Stimulated activated CD8-positive, alpha-beta memory T cell treated with anti-CD3 and anti-CD28 coated beads, Interleukin-15, amount 100 ng/mL, for 1 hour (primary cell): ENCODE data around the gene ADAMTS14.
"Not testable (repeated sequence)": the region's sequence is repeated elsewhere in the genome, so short reads cannot be mapped to it uniquely, and the experiment has no call there.

Experiments used
- DNase-seq: peaks from one replicate; pipeline ENCODE4 v3.0.0-alpha.2; 2020; ENCODE audit warnings: low read depth

Gene ADAMTS14

DNA sequence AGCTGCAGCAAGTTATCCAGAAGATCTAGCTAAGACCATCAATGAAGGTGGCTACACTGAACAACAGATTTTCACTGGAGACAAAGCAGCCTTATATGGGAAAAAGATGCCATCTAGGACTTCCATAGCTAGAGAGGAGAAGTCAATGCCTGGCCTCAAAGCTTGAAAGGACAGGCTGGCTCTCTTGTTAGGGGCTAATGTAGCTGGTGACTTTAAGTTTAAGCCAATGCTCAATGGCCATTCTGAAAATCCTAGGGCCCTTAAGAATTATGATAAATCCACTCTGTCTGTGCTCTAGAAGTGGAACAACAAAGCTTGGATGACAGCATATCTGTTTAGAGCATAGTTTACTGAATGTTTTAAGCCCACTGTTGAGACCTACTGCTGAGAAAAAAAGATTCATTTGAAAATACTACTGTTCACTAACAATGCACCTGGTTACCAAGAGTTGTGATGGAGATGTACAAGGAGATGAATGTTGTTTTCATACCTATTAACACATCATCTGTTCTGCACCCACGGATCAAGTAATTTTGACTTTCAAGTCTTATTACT is 13.6 kb upstream of the ADAMTS14 start:
- no peak for DNase-seq

DNA sequence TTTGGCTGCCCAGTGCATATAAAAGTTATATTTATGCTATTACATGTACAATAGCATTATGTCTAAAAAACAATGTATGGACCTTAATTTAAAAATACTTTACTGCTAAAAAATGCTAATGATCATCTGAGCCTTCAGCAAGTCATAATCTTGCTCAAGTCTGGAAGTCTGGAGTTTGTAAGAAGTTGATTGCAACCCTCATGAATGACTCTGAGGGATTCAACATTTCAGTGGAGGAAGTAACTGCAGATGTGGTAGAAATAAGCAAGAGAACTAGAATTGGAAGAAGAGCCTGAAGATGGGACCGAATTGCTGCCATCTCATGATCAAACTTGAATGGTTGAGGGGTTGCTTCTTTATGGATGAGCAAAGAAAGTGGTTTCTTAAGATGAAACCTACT is 13.0 kb upstream of the ADAMTS14 start:
- DNase-seq, result no peak

DNA sequence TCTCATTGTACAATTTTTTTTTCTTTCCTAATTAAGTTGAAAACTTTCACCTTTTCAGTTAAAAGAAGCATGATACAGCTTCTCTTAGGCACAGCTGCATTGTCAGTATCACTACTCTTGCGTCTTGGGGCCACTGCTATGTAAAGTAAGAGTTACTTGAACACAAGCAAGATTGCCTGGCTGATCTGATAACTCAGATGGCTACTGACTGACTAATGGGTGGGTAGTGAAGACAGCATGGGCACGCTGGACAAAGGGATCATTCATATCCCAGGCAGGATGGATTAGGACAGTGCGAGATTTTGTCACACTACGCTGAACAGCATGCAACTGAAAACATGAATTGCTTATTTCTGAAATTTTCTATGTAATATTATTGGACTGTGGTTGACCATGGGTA is 11.6 kb upstream of the ADAMTS14 start:
- no peak for DNase-seq

DNA sequence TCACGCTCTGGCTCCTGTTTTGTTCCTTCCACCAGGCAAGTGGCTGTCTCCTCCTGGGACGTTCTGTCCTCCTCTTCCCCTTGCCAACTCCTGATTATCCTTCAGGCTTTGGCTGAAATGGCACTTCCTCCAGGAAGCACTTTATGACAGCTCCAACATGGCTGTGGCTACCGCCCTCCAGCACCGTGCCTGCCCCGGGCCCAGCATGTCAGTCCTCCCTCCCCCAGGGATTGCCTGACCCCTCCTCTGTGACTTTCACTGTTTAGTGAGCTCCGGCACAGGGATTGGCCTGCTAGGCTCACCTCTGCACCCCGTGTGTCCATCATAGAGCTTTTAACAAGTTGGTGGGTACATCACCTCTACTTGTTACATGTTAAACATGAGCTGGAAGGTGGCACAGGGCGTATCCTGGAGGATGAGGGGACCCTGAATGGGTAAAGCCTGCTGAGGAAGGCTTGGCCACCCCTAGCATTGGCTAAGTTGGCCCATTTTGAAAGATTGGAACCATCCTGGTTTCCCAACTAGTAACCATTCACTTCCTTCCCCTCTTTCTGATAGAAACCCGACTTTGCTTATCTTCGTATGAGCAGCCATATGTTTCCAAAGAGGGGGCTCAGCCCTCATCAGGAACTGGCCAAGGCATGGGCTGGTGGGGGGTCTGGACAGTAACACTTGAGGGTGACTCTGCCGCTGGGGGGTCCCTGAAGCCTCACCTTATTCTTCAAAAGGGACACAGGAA is 10.5 kb upstream of the ADAMTS14 start:
- no peak for DNase-seq

DNA sequence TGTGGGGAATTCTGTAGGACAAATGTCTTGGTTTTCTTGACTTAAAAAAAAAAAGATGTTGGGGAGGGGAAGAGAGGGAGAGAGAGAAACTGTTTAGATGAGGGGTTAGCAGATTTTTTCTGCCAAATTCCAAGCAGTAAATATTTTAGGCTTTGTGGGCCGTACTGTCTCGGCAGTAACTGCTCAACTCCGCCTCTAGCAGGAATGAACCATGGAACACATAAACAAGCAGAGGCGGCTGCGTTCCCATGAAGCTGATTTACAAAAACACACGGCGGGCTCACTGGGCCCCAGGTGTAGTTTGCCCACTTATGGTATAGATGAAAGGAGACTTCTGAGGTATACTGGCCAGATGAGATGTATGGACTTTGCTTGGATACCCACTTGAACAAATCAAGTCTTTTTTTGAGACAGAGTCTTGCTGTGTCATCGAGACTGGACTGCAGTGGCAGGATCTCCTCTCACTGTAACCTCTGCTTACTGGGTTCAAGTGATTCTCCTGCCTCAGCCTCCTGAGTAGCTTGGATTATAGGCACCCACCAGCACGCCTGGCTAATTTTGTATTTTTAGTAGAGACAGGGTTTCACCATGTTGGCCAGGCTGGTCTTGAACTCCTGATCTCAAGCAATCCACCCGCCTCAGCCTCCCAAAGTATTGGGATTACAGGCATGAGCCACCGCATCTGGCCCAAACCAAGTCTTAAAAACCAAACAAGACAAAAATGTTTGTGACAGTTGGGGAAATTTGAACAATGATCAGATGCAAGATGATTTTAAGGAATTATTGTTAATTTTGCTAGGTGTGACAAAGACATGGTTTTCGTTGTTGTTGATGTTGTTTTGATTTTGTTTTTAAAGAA is 9.7 kb upstream of the ADAMTS14 start:
- DNase-seq, result no peak

DNA sequence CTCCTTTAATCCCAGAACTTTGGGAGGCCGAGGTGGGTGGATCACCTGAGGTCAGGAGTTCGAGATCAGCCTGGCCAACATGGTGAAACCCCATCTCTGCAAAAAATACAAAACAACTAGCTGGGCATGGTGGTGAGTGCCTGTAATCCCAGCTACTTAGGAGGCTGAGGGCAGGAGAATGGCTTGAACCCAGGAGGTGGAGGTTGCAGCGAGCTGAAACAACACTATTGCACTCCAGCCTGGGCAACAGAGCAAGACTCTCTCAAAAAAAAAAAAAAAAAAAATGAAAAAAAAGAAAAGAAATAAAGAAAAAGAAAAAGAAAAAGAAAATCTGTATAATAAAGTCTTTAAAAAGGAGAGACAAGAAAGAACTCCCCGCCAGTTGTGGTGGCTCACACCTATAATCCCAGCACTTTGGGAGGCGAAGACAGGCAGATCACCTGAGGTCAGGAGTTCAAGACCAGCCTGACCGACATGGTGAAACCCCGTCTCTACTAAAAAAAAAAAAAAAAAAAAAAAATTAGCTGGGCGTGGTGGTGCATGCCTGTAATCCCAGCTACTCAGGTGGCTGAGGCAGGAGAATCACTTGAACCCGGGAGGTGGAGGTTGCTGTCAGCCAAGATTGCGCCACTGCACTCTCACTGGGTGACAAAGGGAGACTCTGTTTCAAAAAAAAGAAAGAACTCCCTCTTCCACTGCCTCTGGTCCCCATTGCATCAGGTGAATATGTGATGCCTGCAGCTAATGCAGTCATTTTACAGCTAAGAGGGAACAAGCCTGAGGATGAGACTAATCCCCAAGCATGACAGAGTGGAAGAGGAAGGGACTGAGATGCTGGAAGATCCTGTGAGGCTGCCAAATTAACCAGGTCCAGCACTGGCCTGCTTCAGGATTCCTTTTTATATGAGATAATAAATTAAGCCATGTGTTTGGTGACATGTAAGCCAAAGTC is 8.6 kb upstream of the ADAMTS14 start:
- DNase-seq, result not testable (repeated sequence)

DNA sequence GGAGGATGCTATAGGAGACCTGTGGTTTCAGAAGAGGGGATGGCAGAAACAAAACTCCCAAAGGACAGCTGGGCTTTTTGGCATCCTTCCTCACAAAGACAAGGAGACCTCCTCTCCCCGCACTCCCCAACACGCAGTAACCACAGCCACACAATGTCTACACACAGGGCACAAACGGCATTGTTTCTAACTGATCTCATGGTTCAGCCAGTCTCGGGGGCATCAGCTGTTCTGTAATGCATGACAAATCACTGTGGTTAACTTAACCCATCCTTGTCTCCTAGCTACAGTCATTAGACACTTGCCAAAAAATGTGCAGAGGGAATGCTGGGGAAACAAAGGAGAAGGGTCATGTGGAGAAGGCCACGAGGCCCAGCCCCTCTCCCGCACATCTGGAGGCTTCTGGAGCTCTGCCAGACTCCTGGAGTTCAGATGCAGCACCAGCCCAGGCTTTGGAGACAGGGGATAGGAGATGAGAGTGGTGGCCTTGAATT is 7.6 kb upstream of the ADAMTS14 start:
- no peak for DNase-seq

DNA sequence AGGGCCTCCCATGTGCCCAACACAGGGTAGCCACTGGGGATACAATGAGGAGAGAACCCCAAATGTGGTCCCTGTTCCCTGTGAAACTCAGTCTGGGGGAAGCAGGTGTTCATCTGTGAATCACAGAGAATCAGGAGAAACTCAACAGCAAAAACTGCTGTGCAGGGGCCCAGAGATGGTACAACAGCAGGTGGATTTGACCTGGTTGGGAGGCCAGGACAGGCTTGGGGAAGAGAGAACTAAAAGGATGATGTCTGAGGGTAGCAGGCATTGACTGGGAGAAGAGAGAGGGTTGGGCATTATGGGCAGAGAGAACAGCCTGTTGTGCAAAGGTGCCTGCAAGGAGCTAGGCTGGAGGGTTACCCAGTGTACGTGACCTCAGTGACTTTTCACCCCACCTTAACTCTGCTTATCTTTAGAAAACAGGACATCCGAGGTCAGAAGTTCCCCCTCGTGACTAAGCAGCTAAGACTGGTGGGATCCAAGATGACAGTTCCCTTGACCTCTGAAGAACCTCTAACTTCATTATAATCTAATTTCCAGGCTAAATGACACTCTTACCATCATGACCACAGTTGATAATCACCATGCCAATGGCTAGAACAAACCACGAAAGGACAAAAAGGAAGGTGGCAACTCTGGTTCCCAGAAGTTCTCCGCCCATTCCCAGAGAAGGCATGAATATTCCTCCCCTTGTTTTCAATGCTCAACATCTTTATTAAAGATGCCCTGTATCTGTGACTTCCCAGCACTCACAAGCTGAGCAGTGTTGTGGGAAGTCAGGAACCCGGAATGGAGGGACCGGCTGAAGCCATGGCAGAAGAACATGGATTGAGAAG is 5.1 kb upstream of the ADAMTS14 start:
- DNase-seq, result no peak

DNA sequence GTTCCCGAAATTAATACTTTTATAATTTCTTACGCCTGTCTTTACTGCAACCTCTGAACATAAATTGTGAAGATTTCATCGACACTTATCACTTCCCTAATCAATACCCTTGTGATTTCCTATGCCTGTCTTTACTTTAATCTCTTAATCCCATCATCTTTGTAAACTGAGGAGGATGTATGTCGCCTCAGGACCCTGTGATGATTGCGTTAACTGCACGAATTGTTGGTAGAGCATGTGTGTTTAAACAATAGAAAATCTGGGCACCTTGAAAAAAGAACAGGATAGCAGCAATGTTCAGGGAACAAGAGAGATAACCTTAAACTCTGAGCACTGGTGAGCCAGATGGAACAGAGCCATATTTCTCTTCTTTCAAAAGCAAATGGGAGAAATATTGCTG is 4.5 kb upstream of the ADAMTS14 start:
- not testable (repeated sequence) for DNase-seq

DNA sequence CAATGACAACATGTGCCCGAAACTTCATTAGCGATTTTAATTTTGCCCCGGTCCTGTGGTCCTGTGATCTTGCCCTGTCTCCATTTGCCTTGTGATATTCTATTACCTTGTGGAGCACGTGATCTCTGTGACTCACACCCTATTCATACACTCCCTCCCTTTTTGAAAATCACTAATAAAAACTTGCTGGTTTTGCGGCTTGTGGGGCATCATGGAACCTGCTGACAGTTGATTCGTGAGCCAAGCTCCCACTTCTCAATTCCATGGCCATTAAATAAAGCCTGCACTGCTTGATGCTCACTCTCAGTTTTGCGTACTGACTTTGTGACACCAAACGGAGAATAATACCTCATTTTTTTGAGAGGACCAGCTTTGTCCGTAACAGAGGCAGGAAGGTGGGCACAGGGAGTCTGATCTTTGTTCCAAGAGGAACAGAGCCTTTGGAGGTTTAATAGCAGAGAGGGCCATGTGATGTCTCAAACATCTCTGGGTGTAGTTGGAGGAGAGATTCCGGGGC is 3.8 kb upstream of the ADAMTS14 start:
- DNase-seq, result no peak

DNA sequence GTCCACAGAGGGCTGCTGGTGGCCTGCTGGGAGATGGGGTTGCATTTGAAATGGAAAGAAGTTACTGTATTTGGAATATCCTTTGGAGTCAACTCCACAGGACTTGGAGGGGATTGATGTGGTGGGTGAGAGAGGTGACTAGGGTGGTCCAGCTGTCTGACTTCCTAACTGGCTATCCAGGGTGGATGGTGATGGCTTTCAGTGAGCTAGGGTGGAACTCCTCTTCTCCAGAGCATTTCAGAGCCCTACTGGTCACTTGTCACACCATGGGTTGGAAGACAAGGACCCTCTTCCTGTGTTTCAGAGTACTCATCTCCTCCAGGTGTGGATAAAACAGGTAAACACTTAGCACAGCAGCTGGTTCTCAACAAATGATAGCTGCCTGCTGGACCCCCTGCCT is 3.3 kb upstream of the ADAMTS14 start:
- DNase-seq, result no peak

DNA sequence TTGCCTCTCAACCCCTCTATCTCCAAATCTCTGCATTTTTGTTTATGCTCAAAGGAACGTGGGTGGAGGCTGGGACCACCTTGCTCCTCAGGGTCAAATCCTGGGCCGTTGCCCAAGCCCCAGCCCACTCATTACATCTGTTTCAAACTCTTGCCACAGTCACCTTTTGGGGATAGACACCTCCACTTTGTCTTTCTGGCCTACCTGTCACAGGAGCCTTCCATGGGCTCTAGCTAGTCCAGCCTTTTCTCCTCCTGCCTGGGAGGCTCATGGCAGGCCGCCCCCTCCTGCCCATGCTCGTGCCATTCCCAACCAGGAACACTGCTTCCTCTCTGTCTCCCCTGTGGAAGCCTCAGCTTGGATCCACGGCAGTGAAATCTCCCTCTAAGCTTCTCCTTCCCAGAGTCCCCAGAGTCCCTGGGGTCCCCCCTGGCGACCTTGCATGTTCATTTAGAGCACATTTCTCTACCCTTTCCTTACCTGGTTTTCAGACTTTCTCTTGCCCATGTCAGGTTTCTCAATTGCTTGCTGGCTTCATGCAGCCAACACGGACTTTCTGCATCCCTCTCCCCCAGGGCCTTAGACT is 2.5 kb upstream of the ADAMTS14 start:
- DNase-seq, result no peak

DNA sequence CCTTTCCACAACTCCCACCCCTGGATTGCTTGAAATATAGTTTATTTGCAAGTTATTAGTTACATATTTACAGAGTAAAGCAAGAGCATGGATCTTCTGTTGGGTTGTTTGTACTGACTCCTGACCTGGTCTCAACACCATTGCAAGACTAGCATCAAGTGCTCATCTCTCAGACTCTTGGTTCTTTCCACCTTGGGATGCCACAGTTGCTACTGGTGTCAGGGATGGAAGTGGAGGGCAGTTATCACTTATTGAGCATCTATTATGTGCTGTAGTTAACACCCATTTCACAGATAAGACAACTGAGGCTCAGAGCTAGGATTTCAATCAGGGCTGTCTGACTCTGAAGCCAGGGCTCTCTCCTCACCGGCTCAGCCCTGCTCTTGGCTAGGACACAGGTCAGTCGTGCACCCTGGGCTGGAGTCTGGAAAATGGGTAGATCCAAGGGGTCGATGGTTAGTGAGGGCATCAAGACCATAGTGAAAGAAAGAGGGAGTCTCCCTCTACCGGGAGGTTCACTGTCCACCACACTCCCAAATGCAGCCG is 614 bp upstream of the ADAMTS14 start:
- DNase-seq, result no peak

DNA sequence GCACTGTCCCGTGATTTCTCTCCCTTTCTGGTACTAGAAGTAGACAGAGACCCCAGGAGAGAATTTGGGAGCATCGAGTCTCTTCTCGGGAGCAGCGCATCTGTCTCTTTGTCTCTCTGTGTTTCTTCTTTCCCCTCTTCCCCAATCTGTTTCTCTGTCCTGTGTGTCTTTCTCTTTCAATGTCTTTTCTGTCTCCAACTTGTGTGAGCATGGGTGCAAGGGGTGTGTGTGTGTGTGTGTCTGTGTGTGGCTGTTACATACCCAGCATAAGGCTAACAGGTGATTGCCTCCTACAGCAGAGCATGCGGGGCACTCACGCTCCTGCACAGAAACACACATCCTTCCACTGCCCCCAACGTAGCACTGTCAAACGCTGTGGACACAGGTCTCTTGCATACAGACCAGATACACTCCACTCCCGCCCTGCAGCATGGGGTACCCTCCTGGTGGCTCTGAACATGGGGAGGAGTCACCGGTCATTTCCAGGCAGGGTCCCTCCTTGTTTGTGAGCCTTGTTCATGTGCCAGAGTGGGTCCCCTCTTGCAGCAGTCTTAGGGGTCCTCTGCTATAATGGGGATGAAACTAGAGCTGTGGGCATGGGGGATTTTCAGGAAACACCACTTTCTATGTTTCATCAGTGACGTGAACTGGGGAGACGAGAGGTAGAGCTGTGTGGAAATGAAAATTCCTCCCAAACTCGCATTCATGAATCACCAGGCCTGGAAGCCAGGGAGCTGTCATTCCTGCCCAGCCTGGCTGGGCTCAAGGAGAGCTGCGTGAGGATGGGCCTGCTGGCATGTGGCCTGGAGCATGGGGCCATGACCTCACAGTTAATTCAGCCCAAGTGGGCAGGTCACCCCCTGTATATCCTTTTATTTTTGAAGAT is 980 bp downstream of the ADAMTS14 start:
- DNase-seq, result no peak

DNA sequence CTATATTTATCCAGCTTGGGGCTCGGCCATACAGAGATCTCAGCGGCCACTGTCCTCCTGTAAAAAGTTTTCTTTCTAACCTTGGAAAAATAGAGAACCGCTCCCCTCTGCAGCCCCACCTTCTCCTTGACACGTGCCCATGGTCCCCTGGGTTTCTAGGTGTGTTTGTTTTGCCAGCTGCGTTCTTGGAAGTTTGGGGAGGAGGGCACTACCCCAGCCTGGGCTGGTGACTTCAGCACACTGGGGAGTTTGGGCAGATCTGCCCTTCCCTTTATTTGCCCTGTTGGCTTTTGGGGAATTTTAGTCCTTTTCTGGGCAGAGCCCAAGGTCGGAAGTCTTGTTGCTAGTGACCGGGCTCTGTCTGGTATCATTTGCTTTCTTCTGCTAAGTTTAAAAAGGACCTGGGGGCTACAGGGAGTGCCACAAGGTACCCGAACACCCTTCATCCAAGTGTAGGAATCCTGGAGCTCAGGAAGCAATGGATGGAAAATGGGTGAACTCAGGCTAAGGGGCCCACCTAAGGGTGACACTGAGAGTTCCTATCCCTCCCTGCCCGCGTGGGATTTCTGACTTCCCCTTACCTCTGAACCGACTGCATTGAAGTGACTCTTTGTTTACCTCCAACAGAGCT is 1.7 kb downstream of the ADAMTS14 start:
- no peak for DNase-seq

DNA sequence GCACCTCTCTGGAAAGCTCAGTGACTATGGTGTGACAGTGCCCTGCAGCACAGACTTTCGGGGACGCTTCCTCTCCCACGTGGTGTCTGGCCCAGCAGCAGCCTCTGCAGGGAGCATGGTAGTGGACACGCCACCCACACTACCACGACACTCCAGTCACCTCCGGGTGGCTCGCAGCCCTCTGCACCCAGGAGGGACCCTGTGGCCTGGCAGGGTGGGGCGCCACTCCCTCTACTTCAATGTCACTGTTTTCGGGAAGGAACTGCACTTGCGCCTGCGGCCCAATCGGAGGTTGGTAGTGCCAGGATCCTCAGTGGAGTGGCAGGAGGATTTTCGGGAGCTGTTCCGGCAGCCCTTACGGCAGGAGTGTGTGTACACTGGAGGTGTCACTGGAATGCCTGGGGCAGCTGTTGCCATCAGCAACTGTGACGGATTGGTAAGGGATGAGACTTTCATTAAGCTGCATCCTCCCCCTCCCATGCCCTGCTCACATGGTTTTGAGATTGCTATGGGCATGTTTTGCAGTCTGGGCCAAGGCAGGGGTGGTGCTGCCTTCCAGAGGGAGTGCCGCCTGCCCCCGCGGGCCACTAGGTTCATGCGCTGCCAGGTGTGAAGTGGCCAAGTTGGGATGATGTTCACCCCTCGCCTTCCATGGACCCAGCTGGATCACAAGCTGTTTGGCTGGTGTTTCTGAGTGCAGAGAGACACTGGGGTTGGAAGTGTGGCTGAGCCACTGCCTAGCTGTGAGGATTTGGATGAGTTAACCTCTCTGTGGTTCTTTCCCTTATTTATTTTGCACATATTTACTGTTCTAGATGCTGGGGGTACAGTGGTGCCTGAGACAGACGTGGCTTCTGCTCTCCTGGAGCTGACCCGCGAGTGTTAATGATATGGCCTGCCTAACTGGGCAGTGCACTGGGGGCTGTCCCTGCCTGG is 2.5 kb downstream of the ADAMTS14 start:
- DNase-seq, result no peak

DNA sequence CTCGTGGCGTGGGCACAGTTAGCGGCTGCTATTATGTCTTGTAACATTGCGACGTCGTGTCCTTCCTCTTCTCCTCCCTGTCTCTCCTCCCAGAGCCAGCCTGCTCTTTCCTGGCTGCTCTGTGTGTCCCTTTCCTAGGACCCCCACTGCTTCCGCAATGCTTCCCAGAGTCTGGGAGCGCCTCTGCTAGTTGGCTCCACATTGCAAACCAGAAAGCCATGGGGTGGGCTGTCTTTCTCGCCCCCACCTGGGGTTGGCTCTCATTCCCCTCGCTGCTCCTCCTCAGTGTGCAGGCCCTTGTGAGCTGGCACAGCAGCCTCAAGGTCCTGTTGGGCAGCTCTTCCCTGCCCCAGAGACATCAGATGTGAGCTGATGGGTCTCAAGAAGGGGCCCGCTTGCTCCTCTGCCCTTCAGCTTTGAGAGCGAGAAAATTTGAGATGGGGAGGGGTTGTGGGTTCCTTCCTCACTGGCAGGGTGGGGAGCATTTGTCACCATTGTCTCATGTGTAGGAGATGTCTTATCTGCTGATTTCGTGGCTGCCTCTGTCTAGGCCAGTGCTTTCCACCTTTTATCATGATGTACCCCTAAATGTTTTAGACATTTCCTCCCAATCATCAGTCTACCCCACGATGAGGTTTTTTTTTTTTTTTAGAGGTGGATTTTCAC is 3.3 kb downstream of the ADAMTS14 start:
- no peak for DNase-seq
